Dendritic cell treated with granulocyte-macrophage colony-stimulating factor and Interleukin-4, amounts not matched to agents 40 ng/mL and 50 ng/mL, for 4 days (primary cell): Measurements from ENCODE around the gene NXNL2.
A peak's percentile ranks its signal among the peaks of the same experiment; 100 is the strongest.

Experiments used
- H3K27ac Mint-ChIP-seq: one replicate; pipeline ENCODE4 v1.8.0; 2022; ENCODE audit warnings: mild to moderate bottlenecking, mixed read lengths
- H3K27me3 Mint-ChIP-seq: one replicate; pipeline ENCODE4 v1.8.0; 2022; ENCODE audit warnings: mild to moderate bottlenecking, mixed read lengths
- H3K36me3 Mint-ChIP-seq: one replicate; pipeline ENCODE4 v1.8.0; 2022; ENCODE audit warnings: low read depth, mixed read lengths
- H3K4me1 Mint-ChIP-seq: one replicate; pipeline ENCODE4 v1.8.0; 2022; ENCODE audit warnings: low read depth, mixed read lengths
- H3K4me3 Mint-ChIP-seq: one replicate; pipeline ENCODE4 v1.8.0; 2022; ENCODE audit warnings: mild to moderate bottlenecking, moderate library complexity, mixed read lengths
- H3K9me3 Mint-ChIP-seq: one replicate; pipeline ENCODE4 v1.8.0; 2022; ENCODE audit warnings: mixed read lengths
- intact Hi-C: fragments of 100-400 bp; cut with micrococcal nuclease; formaldehyde crosslinking; loops from one replicate; pipeline ENCODE4 v1.15.0; 2022

NXNL2 gene

DNA sequence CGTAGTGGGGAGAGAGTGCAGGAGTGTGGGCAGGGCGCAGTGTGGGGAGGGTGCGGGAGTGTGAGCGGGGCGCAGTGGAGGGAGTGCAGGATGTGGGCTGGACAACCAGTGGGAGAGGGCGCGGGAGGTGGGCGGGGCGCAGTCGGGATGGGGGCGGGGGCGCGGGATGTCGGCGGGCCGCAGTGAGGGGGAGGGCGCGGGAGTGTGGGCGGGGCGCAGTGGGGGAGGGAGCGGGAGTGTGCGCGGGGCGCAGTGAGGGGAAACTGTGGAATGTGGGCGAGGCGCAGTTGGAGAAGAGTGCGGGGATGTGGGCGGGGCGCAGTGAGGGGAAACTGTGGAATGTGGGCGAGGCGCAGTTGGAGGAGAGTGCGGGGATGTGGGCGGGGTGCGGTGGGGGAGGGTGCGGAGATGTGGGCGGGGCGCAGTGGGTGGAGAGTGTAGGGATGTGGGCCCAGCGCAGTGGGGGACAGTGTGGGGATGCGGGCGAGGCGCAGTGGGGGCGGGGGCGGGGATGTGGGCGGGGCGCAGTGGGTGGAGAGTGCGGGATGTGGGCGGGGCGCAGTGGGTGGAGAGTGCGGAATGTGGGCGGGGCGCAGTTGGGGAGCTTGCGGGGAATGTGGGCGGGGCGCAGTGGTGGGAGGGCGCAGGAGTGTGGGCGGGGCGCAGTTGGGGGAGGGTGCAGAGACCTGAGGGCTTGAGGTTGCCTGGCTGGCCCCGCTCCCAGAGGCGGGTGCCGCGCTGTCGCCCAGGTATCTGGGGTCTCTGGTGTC, at the start of gene NXNL2:
TSS of gene NXNL2 (plus strand) at position 723 of the 770 bp plus-strand sequence. CDS start 257 bp downstream, outside the sequence.
- intact Hi-C loops: no loop called here
- H3K4me3 Mint-ChIP-seq: peak within 1 kb of the TSS; percentile 47
- no peak within 1 kb of the TSS for H3K27ac Mint-ChIP-seq
- H3K36me3 Mint-ChIP-seq: no peaks in the 10 kb centered on the region
- H3K27me3 Mint-ChIP-seq: peaks cover 70% of the 10 kb centered on the region
- no peaks in the 10 kb centered on the region for H3K9me3 Mint-ChIP-seq
- peaks cover 30% of the 10 kb centered on the region for H3K4me1 Mint-ChIP-seq

DNA sequence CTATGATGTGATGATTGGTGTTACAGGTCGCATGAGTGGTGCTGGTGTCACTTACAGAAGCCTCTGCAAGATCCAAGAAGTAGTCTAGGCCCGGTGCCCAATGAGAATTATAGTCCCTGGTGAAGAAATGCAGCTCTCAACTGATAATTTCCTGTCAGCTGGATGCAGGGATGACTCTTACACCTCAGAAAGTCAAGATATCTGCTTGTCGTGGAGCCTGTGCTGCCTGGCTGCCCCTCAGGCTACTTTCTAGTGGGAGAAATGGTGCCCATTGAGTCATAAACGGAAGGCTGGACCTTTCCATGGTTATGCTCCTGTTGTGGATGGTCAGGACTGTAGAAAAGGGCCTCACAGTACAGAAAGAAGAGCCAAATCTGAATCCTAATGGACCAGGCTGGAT, 46.8 kb upstream of the NXNL2 start:
- intact Hi-C loops: no loop called here
- H3K4me3 Mint-ChIP-seq: no peak overlapping the region
- H3K27me3 Mint-ChIP-seq: no peaks in the 10 kb centered on the region
- H3K9me3 Mint-ChIP-seq: no peaks in the 10 kb centered on the region
- H3K27ac Mint-ChIP-seq: no peak overlapping the region
- peaks cover 7% of the 10 kb centered on the region for H3K36me3 Mint-ChIP-seq
- no peaks in the 10 kb centered on the region for H3K4me1 Mint-ChIP-seq

GRCh38 chr9:88494983-88495721, 39.8 kb upstream of the NXNL2 start:
- H3K36me3 Mint-ChIP-seq: no peaks in the 10 kb centered on the region
- no peak overlapping the region for H3K27ac Mint-ChIP-seq
- intact Hi-C loops: no loop called here
- no peaks in the 10 kb centered on the region for H3K27me3 Mint-ChIP-seq
- H3K9me3 Mint-ChIP-seq: no peaks in the 10 kb centered on the region
- H3K4me1 Mint-ChIP-seq: no peaks in the 10 kb centered on the region
- no peak overlapping the region for H3K4me3 Mint-ChIP-seq

- Mint-ChIP-seq H3K4me3 (no peak overlapping the region), H3K4me1 (no peaks in the 10 kb centered on the region), H3K27ac (no peak overlapping the region), H3K27me3 (no peaks in the 10 kb centered on the region), H3K36me3 (no peaks in the 10 kb centered on the region), H3K9me3 (no peaks in the 10 kb centered on the region)
- intact Hi-C loops: no loop called here
Observed at GRCh38 chr9:88497224-88497623, 37.8 kb upstream of the NXNL2 start.

GRCh38 chr9:88498880-88499279, 36.1 kb upstream of the NXNL2 start:
- H3K4me3 Mint-ChIP-seq: no peak overlapping the region
- H3K36me3 Mint-ChIP-seq: no peaks in the 10 kb centered on the region
- no peaks in the 10 kb centered on the region for H3K27me3 Mint-ChIP-seq
- no peaks in the 10 kb centered on the region for H3K4me1 Mint-ChIP-seq
- no peaks in the 10 kb centered on the region for H3K9me3 Mint-ChIP-seq
- no peak overlapping the region for H3K27ac Mint-ChIP-seq
- intact Hi-C loops: no loop called here

DNA sequence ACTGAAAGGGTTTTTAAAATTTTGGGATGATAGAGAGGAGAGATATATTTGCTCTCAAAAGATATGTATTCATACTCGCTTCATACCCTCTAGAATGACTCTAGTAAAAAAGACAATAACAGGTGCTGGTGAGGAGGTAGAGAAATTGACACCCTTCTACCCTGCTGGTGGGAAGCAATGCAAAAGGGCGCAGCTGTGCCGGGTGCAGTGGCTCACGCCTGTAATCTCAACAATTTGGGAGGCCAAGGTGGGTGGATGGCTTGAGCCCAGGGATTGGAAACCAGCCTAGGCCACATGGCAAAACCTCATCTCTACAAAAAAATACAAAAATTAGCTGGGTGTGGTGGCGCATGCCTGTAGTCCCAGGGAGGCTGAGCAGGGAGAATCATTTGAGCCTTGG, 33.9 kb upstream of the NXNL2 start:
- H3K27me3 Mint-ChIP-seq: no peaks in the 10 kb centered on the region
- H3K36me3 Mint-ChIP-seq: no peaks in the 10 kb centered on the region
- no peaks in the 10 kb centered on the region for H3K9me3 Mint-ChIP-seq
- H3K4me3 Mint-ChIP-seq: no peak overlapping the region
- intact Hi-C loops: no loop called here
- no peak overlapping the region for H3K27ac Mint-ChIP-seq
- H3K4me1 Mint-ChIP-seq: no peaks in the 10 kb centered on the region

- Mint-ChIP-seq H3K9me3 (no peaks in the 10 kb centered on the region), H3K27ac (no peak overlapping the region)
Observed at GRCh38 chr9:88502552-88503034, 32.4 kb upstream of the NXNL2 start.

GRCh38 chr9:88503081-88503844, 31.7 kb upstream of the NXNL2 start:
- Mint-ChIP-seq H3K27ac (no peak overlapping the region), H3K4me1 (no peaks in the 10 kb centered on the region), H3K36me3 (no peaks in the 10 kb centered on the region), H3K27me3 (no peaks in the 10 kb centered on the region), H3K4me3 (no peak overlapping the region), H3K9me3 (no peaks in the 10 kb centered on the region)
- intact Hi-C loops: no loop called here

More at GRCh38 chr9:88502552-88503034, 32.4 kb upstream of the NXNL2 start:
- Mint-ChIP-seq H3K27me3 (no peaks in the 10 kb centered on the region), H3K4me3 (no peak overlapping the region), H3K36me3 (no peaks in the 10 kb centered on the region), H3K4me1 (no peaks in the 10 kb centered on the region)
- intact Hi-C loops: no loop called here

- intact Hi-C loops: no loop called here
- H3K4me3 Mint-ChIP-seq: no peak overlapping the region
- no peak overlapping the region for H3K27ac Mint-ChIP-seq
- no peaks in the 10 kb centered on the region for H3K27me3 Mint-ChIP-seq
- no peaks in the 10 kb centered on the region for H3K36me3 Mint-ChIP-seq
- no peaks in the 10 kb centered on the region for H3K4me1 Mint-ChIP-seq
- H3K9me3 Mint-ChIP-seq: no peaks in the 10 kb centered on the region
Observed at GRCh38 chr9:88503845-88504764, 30.9 kb upstream of the NXNL2 start.

- Mint-ChIP-seq H3K27me3 (peaks cover 4% of the 10 kb centered on the region), H3K9me3 (no peaks in the 10 kb centered on the region), H3K4me1 (peaks cover 5% of the 10 kb centered on the region), H3K36me3 (no peaks in the 10 kb centered on the region), H3K4me3 (no peak overlapping the region), H3K27ac (no peak overlapping the region)
- intact Hi-C loops: no loop called here
Observed at GRCh38 chr9:88508326-88508725, 26.7 kb upstream of the NXNL2 start.

- Mint-ChIP-seq H3K27me3 (peaks cover 4% of the 10 kb centered on the region), H3K36me3 (no peaks in the 10 kb centered on the region), H3K27ac (no peak overlapping the region), H3K4me1 (peaks cover 5% of the 10 kb centered on the region), H3K9me3 (peaks cover 17% of the 10 kb centered on the region), H3K4me3 (no peak overlapping the region)
- intact Hi-C loops: no loop called here
Observed at GRCh38 chr9:88511906-88512305, 23.1 kb upstream of the NXNL2 start.

- H3K27me3 Mint-ChIP-seq: peaks cover 4% of the 10 kb centered on the region
- intact Hi-C loops: no loop called here
- H3K9me3 Mint-ChIP-seq: peaks cover 17% of the 10 kb centered on the region
- H3K4me3 Mint-ChIP-seq: no peak overlapping the region
- H3K4me1 Mint-ChIP-seq: peaks cover 5% of the 10 kb centered on the region
- H3K27ac Mint-ChIP-seq: no peak overlapping the region
- H3K36me3 Mint-ChIP-seq: no peaks in the 10 kb centered on the region
Observed at GRCh38 chr9:88514247-88514646, 20.7 kb upstream of the NXNL2 start.

GRCh38 chr9:88521308-88521707, 13.7 kb upstream of the NXNL2 start:
- Mint-ChIP-seq H3K27me3 (peaks cover 3% of the 10 kb centered on the region), H3K9me3 (no peaks in the 10 kb centered on the region), H3K27ac (no peak overlapping the region), H3K36me3 (no peaks in the 10 kb centered on the region), H3K4me1 (peaks cover 13% of the 10 kb centered on the region), H3K4me3 (no peak overlapping the region)
- intact Hi-C loops: no loop called here
